Activated naive CD8-positive, alpha-beta T cell treated with anti-CD3 and anti-CD28 coated beads for 36 hours (primary cell): Measurements from ENCODE around the gene HDLBP. TPM values are rescaled to one million over a fixed set of nuclear protein-coding genes. Genes with fewer than 3 reads are reported as not detected.

ENCODE experiments used
- DNase-seq: peaks from one replicate; pipeline ENCODE4 v3.0.0; 2021
- H3K27ac Mint-ChIP-seq: one replicate; pipeline ENCODE4 v1.8.0; 2022; ENCODE audit warnings: mild to moderate bottlenecking, moderate library complexity, mixed read lengths
- H3K27me3 Mint-ChIP-seq: one replicate; pipeline ENCODE4 v1.8.0; 2022; ENCODE audit warnings: mild to moderate bottlenecking, mixed read lengths
- H3K36me3 Mint-ChIP-seq: one replicate; pipeline ENCODE4 v1.8.0; 2021; ENCODE audit warnings: mild to moderate bottlenecking, mixed read lengths
- H3K4me1 Mint-ChIP-seq: one replicate; pipeline ENCODE4 v1.8.0; 2021; ENCODE audit warnings: mixed read lengths
- H3K4me3 Mint-ChIP-seq: one replicate; pipeline ENCODE4 v1.8.0; 2022; ENCODE audit warnings: mild to moderate bottlenecking, moderate library complexity, mixed read lengths
- H3K9me3 Mint-ChIP-seq: one replicate; pipeline ENCODE4 v1.8.0; 2022; ENCODE audit warnings: mixed read lengths
- total RNA-seq, 2 experiments: library from RNA; stranded (reverse); gene quantifications; one replicate each; pipeline ENCODE4 v1.2.3, GENCODE V29; 2021

HDLBP gene
- total RNA-seq, 2 experiments from 2014 or later: 272 to 286 TPM

DNA sequence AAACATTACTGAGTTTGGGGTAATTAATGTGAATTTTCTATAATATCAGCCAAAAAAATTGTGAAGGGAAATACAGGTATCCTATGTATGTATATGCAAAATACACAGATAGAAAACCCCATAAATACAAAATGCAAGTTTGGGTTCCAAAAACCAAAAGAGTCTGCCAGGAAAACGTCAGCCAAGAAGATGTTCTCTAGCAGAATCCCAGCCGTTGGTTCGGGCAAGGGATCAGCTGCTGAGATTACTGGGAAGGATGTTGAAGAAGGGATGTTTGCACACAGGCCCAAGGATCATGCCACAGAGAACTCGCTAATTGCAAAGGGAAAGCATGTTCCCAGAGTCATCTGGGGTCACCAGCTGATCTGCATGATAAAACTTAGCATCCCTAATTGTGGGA is 136.5 kb downstream of the HDLBP start:
- no peaks in the 10 kb centered on the region for H3K27me3 Mint-ChIP-seq
- no peak for DNase-seq
- H3K36me3 Mint-ChIP-seq: peaks cover 7% of the 10 kb centered on the region
- no peaks in the 10 kb centered on the region for H3K9me3 Mint-ChIP-seq
- H3K4me1 Mint-ChIP-seq: peaks cover 3% of the 10 kb centered on the region
- H3K4me3 Mint-ChIP-seq: no peak overlapping the region
- no peak overlapping the region for H3K27ac Mint-ChIP-seq

DNA sequence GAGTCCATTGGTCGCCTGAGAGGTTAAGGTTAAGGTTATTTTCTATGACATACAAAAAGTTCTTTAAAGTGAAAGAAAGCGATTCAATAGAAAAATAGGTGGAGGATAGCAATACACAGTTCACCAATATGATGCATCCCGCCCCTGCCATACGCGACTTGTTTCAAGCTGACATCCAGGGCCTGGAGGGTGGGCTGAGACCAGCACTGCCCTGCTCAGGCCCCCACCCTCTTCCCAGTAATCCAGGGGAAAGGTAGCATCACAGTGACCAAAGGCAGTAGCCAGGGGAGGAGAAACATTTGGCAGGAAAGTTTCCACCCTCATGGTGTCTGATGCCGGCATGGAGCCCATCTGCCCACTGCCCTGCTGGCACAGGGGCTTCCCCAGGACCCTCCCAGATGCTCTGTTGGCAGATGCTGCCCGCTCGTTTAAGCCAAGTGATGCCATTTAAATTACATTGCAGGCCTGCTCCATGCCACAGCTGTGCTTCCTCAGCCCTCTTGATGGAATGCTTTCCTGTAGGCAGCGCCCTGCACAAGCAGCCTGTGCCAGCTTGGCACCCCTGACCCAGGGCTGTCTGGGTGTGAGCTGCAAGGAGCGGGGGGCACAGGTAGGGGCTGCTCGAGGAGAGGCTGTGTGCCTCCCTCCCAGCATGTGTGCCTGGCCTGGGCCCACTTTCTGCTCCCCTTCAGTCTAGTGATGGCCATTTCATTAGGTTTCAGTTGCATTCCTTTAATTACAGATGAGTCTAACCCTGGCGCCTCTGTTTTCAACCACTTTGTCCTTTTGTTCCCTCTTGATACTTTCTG is 137.7 kb downstream of the HDLBP start:
- DNase-seq: no peak
- Mint-ChIP-seq H3K4me1 (peaks cover 3% of the 10 kb centered on the region), H3K36me3 (peaks cover 12% of the 10 kb centered on the region), H3K27me3 (no peaks in the 10 kb centered on the region), H3K27ac (no peak overlapping the region), H3K9me3 (no peaks in the 10 kb centered on the region), H3K4me3 (no peak overlapping the region)

Other genes with a start within 250 kb of the HDLBP start
- 10 to 100 TPM; 34.5 to 35.6 TPM for gene MTERF4, start 213.4 kb downstream of the HDLBP start, total RNA-seq
- gene PASK, start 166.2 kb downstream of the HDLBP start, total RNA-seq: 10 to 100 TPM; 68.5 to 76.4 TPM
- gene PPP1R7, start 165.2 kb downstream of the HDLBP start, total RNA-seq: 10 to 100 TPM; 80.4 to 85.1 TPM
- 1 to 10 TPM; 3.4 to 3.6 TPM for gene ANO7, start 127.0 kb downstream of the HDLBP start, total RNA-seq
- 100 to 1,000 TPM; 263 to 265 TPM for gene SEPTIN2, start 253 bp upstream of the HDLBP start, total RNA-seq
- 10 to 100 TPM; 32.7 to 36.8 TPM for gene FARP2, start 40.6 kb upstream of the HDLBP start, total RNA-seq
- gene STK25, start 192.9 kb upstream of the HDLBP start, total RNA-seq: 10 to 100 TPM; 86.2 to 87.7 TPM
- under 1 TPM in 1 of 2 experiments, not detected in 1; 0.08 TPM for gene BOK, start 243.1 kb upstream of the HDLBP start, total RNA-seq